H1 (cell line): ENCODE data around the gene MEP1A. TPM values are rescaled to one million over a fixed set of nuclear protein-coding genes. Genes with fewer than 3 reads are reported as not detected.

Experiments used
- CTCF ChIA-PET: fragments of 300-600 bp; sonication (Branson Sonifier 250); formaldehyde crosslinking; loops from one replicate; lab custom pipeline; 2021; ENCODE audit not compliant: partially characterized antibody; lab: Charles Lee
- POLR2A ChIA-PET: fragments of 300-600 bp; sonication (Branson Sonifier 250); formaldehyde crosslinking; loops from one replicate; lab custom pipeline; 2021; ENCODE audit warnings: inconsistent platforms; ENCODE audit not compliant: partially characterized antibody; lab: Charles Lee
- DNase-seq, 2 experiments: peaks; one replicate each; pipeline versions ENCODE4 v3.0.0 to v3.0.0-alpha.2; 2010 to 2022; ENCODE audit warnings: low spot score in 2 of 2, low read depth in 1 of 2, mixed read lengths in 1 of 2
- FAIRE-seq: peaks from 2 replicates; lab custom pipeline; 2011; peaks lifted over from hg19 to GRCh38; lab: Jason Lieb, UNC
- H2AFZ ChIP-seq: 2 replicates; pipeline ENCODE4 v1.8.1; 2012; ENCODE audit warnings: low read length, inconsistent platforms
- H2AK5ac ChIP-seq: 2 replicates; pipeline ENCODE4 v1.6.1; 2013; ENCODE audit warnings: low read depth, low read length
- H2BK120ac ChIP-seq: replicated peaks from 2 replicates; pipeline ENCODE3; 2013; ENCODE audit warnings: low read depth, low read length, inconsistent platforms
- H2BK12ac ChIP-seq: 2 replicates; pipeline ENCODE4 v1.6.1; 2013; ENCODE audit warnings: low read depth, low read length
- H2BK15ac ChIP-seq: 2 replicates; pipeline ENCODE4 v1.6.1; 2013; ENCODE audit warnings: low read length
- H2BK20ac ChIP-seq: 2 replicates; pipeline ENCODE4 v1.6.1; 2013; ENCODE audit warnings: low read length
- H2BK5ac ChIP-seq: 2 replicates; pipeline ENCODE4 v1.6.1; 2013; ENCODE audit warnings: low read depth, low read length
- H3K14ac ChIP-seq: 2 replicates; pipeline ENCODE4 v1.6.1; 2013; ENCODE audit warnings: inconsistent platforms; ENCODE audit not compliant: insufficient read length
- H3K18ac ChIP-seq: 2 replicates; pipeline ENCODE4 v1.6.1; 2013; ENCODE audit warnings: low read length; ENCODE audit errors: extremely low read depth
- H3K23ac ChIP-seq: 2 replicates; pipeline ENCODE4 v1.6.1; 2013; ENCODE audit warnings: inconsistent platforms; ENCODE audit not compliant: insufficient read length
- H3K23me2 ChIP-seq: 2 replicates; pipeline ENCODE4 v1.6.1; 2013; ENCODE audit warnings: low read depth, low read length
- H3K27ac ChIP-seq: 2 replicates; pipeline ENCODE4 v1.6.1; 2011; ENCODE audit warnings: low read depth, low read length, inconsistent platforms
- H3K27me3 ChIP-seq, 4 experiments: replicated peaks in 1 of 4; 1 replicate in 1 of 4; 2 replicates in 3 of 4; pipeline versions ENCODE4 v1.6.1 to v1.8.1; 2011 to 2013; ENCODE audit warnings: low read length in 3 of 4, mild to moderate bottlenecking in 3 of 4, inconsistent platforms in 2 of 4, mixed read lengths in 2 of 4, moderate library complexity in 1 of 4; ENCODE audit not compliant: control insufficient read depth in 3 of 4, insufficient read depth in 3 of 4; ENCODE audit errors: extremely low read depth in 1 of 4
- H3K36me3 ChIP-seq, 4 experiments: 2 replicates each; pipeline versions ENCODE4 v1.6.1 to v1.8.1; 2011 to 2013; ENCODE audit warnings: mild to moderate bottlenecking in 4 of 4, low read length in 3 of 4, moderate library complexity in 2 of 4, control low read depth in 1 of 4, inconsistent platforms in 1 of 4; ENCODE audit not compliant: insufficient read depth in 4 of 4, control insufficient read depth in 2 of 4
- H3K4ac ChIP-seq: replicated peaks from 2 replicates; pipeline ENCODE3; 2013; ENCODE audit warnings: low read length, low read depth, mixed read lengths, inconsistent platforms; ENCODE audit not compliant: insufficient read length
- H3K4me1 ChIP-seq, 4 experiments: replicated peaks in 1 of 4; 1 replicate in 1 of 4; 2 replicates in 3 of 4; pipeline versions ENCODE4 v1.6.1 to v1.8.1; 2011 to 2013; ENCODE audit warnings: low read length in 3 of 4, inconsistent platforms in 2 of 4, mixed read lengths in 1 of 4; ENCODE audit not compliant: insufficient read depth in 4 of 4, control insufficient read depth in 3 of 4
- H3K4me2 ChIP-seq, 2 experiments: 2 replicates each; pipeline versions ENCODE4 v1.6.1 to v1.8.1; 2011 to 2013; ENCODE audit warnings: low read depth in 2 of 2, low read length in 2 of 2, control low read depth in 1 of 2, inconsistent platforms in 1 of 2, mild to moderate bottlenecking in 1 of 2; ENCODE audit not compliant: insufficient read depth in 1 of 2
- H3K4me3 ChIP-seq, 4 experiments: fragments of 200-600, 300-600 bp in 1 of 4; sonication (generic), shearing (Covaris generic), sonication (Bioruptor Twin) in 1 of 4; 2 replicates each; pipeline versions ENCODE4 v1.5.1 to v1.8.1; 2011 to 2016; ENCODE audit warnings: low read length in 4 of 4, low read depth in 3 of 4, control low read depth in 2 of 4, inconsistent platforms in 2 of 4, mild to moderate bottlenecking in 2 of 4, mixed read lengths in 1 of 4, moderate library complexity in 1 of 4; ENCODE audit not compliant: insufficient read depth in 2 of 4; ENCODE audit errors: extremely low read depth in 1 of 4
- H3K56ac ChIP-seq: replicated peaks from 2 replicates; pipeline ENCODE3; 2013; ENCODE audit warnings: low read depth, mild to moderate bottlenecking, mixed read lengths, low read length, inconsistent platforms; ENCODE audit not compliant: insufficient read length
- H3K79me1 ChIP-seq: 2 replicates; pipeline ENCODE4 v1.6.1; 2013; ENCODE audit warnings: low read depth, low read length, control low read depth
- H3K79me2 ChIP-seq, 2 experiments: 2 replicates each; pipeline versions ENCODE4 v1.6.1 to v1.8.1; 2012 to 2013; ENCODE audit warnings: low read length in 2 of 2, mild to moderate bottlenecking in 2 of 2, inconsistent platforms in 1 of 2; ENCODE audit not compliant: insufficient read depth in 2 of 2, control insufficient read depth in 1 of 2
- H3K9ac ChIP-seq, 4 experiments: replicated peaks in 1 of 4; 1 replicate in 1 of 4; 2 replicates in 3 of 4; pipeline versions ENCODE4 v1.6.1 to v1.8.1; 2011 to 2013; ENCODE audit warnings: low read depth in 3 of 4, low read length in 3 of 4, control low read depth in 2 of 4, mild to moderate bottlenecking in 2 of 4, moderate library complexity in 2 of 4, inconsistent platforms in 1 of 4; ENCODE audit errors: extremely low read depth in 1 of 4
- H3K9me3 ChIP-seq, 2 experiments: 2 replicates each; pipeline versions ENCODE4 v1.6.1 to v1.8.1; 2012 to 2013; ENCODE audit warnings: mild to moderate bottlenecking in 2 of 2, moderate library complexity in 2 of 2, control low read depth in 1 of 2, inconsistent platforms in 1 of 2, low read depth in 1 of 2, low read length in 1 of 2, mixed read lengths in 1 of 2; ENCODE audit not compliant: insufficient read depth in 2 of 2
- H4K20me1 ChIP-seq, 2 experiments: replicated peaks in 1 of 2; 2 replicates each; pipeline versions ENCODE3 to v1.8.1; 2011 to 2013; ENCODE audit warnings: inconsistent platforms in 2 of 2, low read length in 2 of 2, mild to moderate bottlenecking in 1 of 2; ENCODE audit not compliant: insufficient read depth in 2 of 2, control insufficient read depth in 1 of 2
- H4K5ac ChIP-seq: 2 replicates; pipeline ENCODE4 v1.6.1; 2013; ENCODE audit warnings: low read length, low read depth, mixed read lengths, inconsistent platforms; ENCODE audit not compliant: insufficient read length
- H4K8ac ChIP-seq: 2 replicates; pipeline ENCODE4 v1.8.0; 2013; ENCODE audit warnings: mild to moderate bottlenecking, moderate library complexity, low read length, inconsistent platforms; ENCODE audit not compliant: insufficient read depth; ENCODE audit errors: extremely low read depth
- H4K91ac ChIP-seq: replicated peaks from 2 replicates; pipeline ENCODE3; 2013; ENCODE audit warnings: low read length, mixed read lengths, inconsistent platforms; ENCODE audit not compliant: insufficient read length
- ASH2L ChIP-seq: fragments of 200-600, 300-600 bp; sonication (generic); IDR thresholded peaks from one replicate; pipeline ENCODE4 v1.7.1; 2017; ENCODE audit warnings: low read length
- ATF2 ChIP-seq: IDR thresholded peaks from 2 replicates; pipeline ENCODE4 v1.6.1; 2012; ENCODE audit warnings: low read length, inconsistent platforms
- CBX8 ChIP-seq: fragments of 300-800, 300-1000 bp; sonication (generic); IDR thresholded peaks from 2 replicates; pipeline ENCODE4 v1.7.1; 2016; ENCODE audit warnings: low read depth, low read length, borderline replicate concordance
- FOSL1 ChIP-seq: IDR thresholded peaks from 2 replicates; pipeline ENCODE4 v1.6.1; 2011; ENCODE audit warnings: mild to moderate bottlenecking, low read depth, low read length, moderate library complexity; ENCODE audit not compliant: insufficient read depth
- GTF2F1 ChIP-seq: IDR thresholded peaks from 2 replicates; pipeline ENCODE4 v1.6.1; 2012; ENCODE audit warnings: low read depth, low read length, improper control_type of control experiment, borderline replicate concordance
- MAX ChIP-seq: IDR thresholded peaks from 2 replicates; pipeline ENCODE4 v1.6.1; 2012; ENCODE audit warnings: inconsistent platforms
- PHF8 ChIP-seq: fragments of 200-600 bp; sonication (generic); conservative IDR thresholded peaks from 2 replicates; pipeline ENCODE4 v1.7.1; 2012; ENCODE audit warnings: low read depth, mild to moderate bottlenecking, inconsistent platforms, low read length, moderate library complexity
- RFX5 ChIP-seq: IDR thresholded peaks from 2 replicates; pipeline ENCODE4 v1.6.1; 2011; ENCODE audit warnings: low read depth, low read length, improper control_type of control experiment, borderline replicate concordance
- RNF2 ChIP-seq: fragments of 200-900, 300-1000 bp; sonication (generic); IDR thresholded peaks from 2 replicates; pipeline ENCODE4 v1.7.1; 2016; ENCODE audit warnings: borderline replicate concordance, low read depth, mild to moderate bottlenecking, antibody characterized with exemption, low read length; ENCODE audit not compliant: poor library complexity, severe bottlenecking; ENCODE audit errors: missing control alignments
- SAP30 ChIP-seq: fragments of 300-600 bp; sonication (generic); IDR thresholded peaks from 2 replicates; pipeline ENCODE4 v1.7.1; 2012; ENCODE audit warnings: low read length, moderate library complexity, mild to moderate bottlenecking, inconsistent platforms; ENCODE audit not compliant: insufficient read depth, insufficient replicate concordance
- SP2 ChIP-seq: IDR thresholded peaks from 2 replicates; pipeline ENCODE4 v1.6.1; 2012; ENCODE audit warnings: mild to moderate bottlenecking, low read length, inconsistent platforms
- TCF12 ChIP-seq: IDR thresholded peaks from 2 replicates; pipeline ENCODE4 v1.6.1; 2011; ENCODE audit warnings: low read depth, mild to moderate bottlenecking, low read length
- WGBS, 2 experiments: shearing (Covaris generic) in 1 of 2; methylation state at CpG; one replicate each; pipeline versions ENCODE4 v1.1.6 to v1.1.7; 2013 to 2015; ENCODE audit warnings: low lambda C conversion rate in 2 of 2, mixed read lengths in 2 of 2, inconsistent platforms in 1 of 2, low coverage in 1 of 2, missing lambda C conversion rate in 1 of 2; ENCODE audit not compliant: insufficient replicate concordance in 2 of 2, insufficient coverage in 1 of 2, insufficient read length in 1 of 2; ENCODE audit errors: extremely low coverage in 1 of 2, missing lambda C conversion rate in 1 of 2; 5-methylcytosine and 5-hydroxymethylcytosine counted together
- polyA plus RNA-seq, 7 experiments: library from polyadenylated mRNA; depleted of rRNA in 3 of 7; stranded (reverse) in 5 of 7; unstranded in 2 of 7; fragments of >200 nt in 5 of 7; fragments of 200-250 nt in 2 of 7; gene quantifications; 1 replicate in 5 of 7; 2 replicates in 1 of 7; 4 replicates in 1 of 7; pipeline versions ENCODE4 v1.2.1 to v1.2.3, GENCODE V29; 2011 to 2013; ENCODE audit warnings: missing spikeins in 2 of 7, mixed read lengths in 2 of 7
- total RNA-seq: library from RNA; stranded (reverse); fragmentation: NEBNext Ultra II Directional; extraction: Animal tissue kit (Norgen Biotek cat#: 25700); gene quantifications from 2 replicates; pipeline ENCODE4 v1.2.1, GENCODE V29; 2021

MEP1A gene
- total and polyA plus RNA-seq, 2 of the 8 experiments (the other 6 are each of a cell fraction or from before 2014, with no cell fraction given) = 0.03 TPM; not detected in 1

GRCh38 chr6:46821458-46821881 lies 28.3 kb downstream of the MEP1A start:
- Histone ChIP-seq H2BK20ac (no peak overlapping the region), H3K56ac (no peak overlapping the region), H4K20me1 (no peaks in the 10 kb centered on the region), H2BK15ac (no peak overlapping the region), H3K4me3 (no peak overlapping the region), H2AFZ (no peak overlapping the region), H3K4me1 (no peaks in the 10 kb centered on the region), H3K23me2 (no peaks in the 10 kb centered on the region; the same call in 1 of the 2 replicates), H3K79me2 (no peaks in the 10 kb centered on the region), H3K9ac (no peak overlapping the region), H3K27me3 (no peaks in the 10 kb centered on the region), H4K5ac (no peak overlapping the region), H3K14ac (no peak overlapping the region), H4K91ac (no peak overlapping the region), H2BK12ac (no peak overlapping the region), H3K4ac (no peak overlapping the region), H3K36me3 (no peaks in the 10 kb centered on the region), H3K23ac (no peak overlapping the region), H2AK5ac (no peak overlapping the region), H4K8ac (no peak overlapping the region), H2BK120ac (no peak overlapping the region), H3K9me3 (no peaks in the 10 kb centered on the region), H3K79me1 (no peaks in the 10 kb centered on the region), H3K18ac (no peak overlapping the region), H3K27ac (no peak overlapping the region), H2BK5ac (no peak overlapping the region), H3K4me2 (no peak overlapping the region)
- CTCF ChIA-PET = interaction anchor here (1.4 kb wide), 1 partner anchor 28 kb away, joined by 3 read pairs; no protein-coding TSS in a partner anchor
- POLR2A ChIA-PET = no interaction called here
- FAIRE-seq = no peak
- DNase-seq = no peak
- whole genome bisulfite sequencing, 2 experiments = 91% methylated on average over 4 of the region's 4 CpGs; no CpG with 5 or more reads in 1 of the 2 experiments
- TF ChIP-seq GTF2F1 = no peak
- TF ChIP-seq PHF8 = no peak
- TF ChIP-seq CBX8 = no peak
- no peak for TF ChIP-seq FOSL1
- TF ChIP-seq TCF12 = no peak
- TF ChIP-seq SAP30 = no peak
- no peak for TF ChIP-seq SP2
- no peak for TF ChIP-seq MAX
- no peak for TF ChIP-seq ATF2
- TF ChIP-seq RFX5 = no peak
- TF ChIP-seq RNF2 = no peak
- TF ChIP-seq ASH2L = no peak
